Upper lobe of right lung (tissue), 1 donor: ENCODE measurements around the gene MRPL48. TPM values are rescaled to one million over a fixed set of nuclear protein-coding genes. Genes with fewer than 3 reads are reported as not detected.

Experiments used
- ATAC-seq: fragments of 200-7000 bp; cut with Tn5 transposase; one replicate; pipeline ENCODE4 v1.9.1; 2020; ENCODE audit warnings: mild to moderate bottlenecking, moderate library complexity
- DNase-seq: peaks from one replicate; pipeline ENCODE4 v3.0.0-alpha.2; 2020
- H3K27ac ChIP-seq: fragments of 200-600 bp; one replicate; pipeline ENCODE4 v1.8.0; 2022
- H3K27me3 ChIP-seq: fragments of 200-600 bp; one replicate; pipeline ENCODE4 v1.8.0; 2022; ENCODE audit warnings: mild to moderate bottlenecking
- H3K36me3 ChIP-seq: fragments of 200-600 bp; one replicate; pipeline ENCODE4 v1.8.0; 2022
- H3K4me1 ChIP-seq: fragments of 200-600 bp; one replicate; pipeline ENCODE4 v1.8.0; 2022
- H3K4me3 ChIP-seq: fragments of 200-600 bp; one replicate; pipeline ENCODE4 v1.8.0; 2022; ENCODE audit warnings: mild to moderate bottlenecking
- H3K9me3 ChIP-seq: fragments of 200-600 bp; one replicate; pipeline ENCODE4 v1.8.0; 2022
- CTCF ChIP-seq: fragments of 200-600 bp; IDR thresholded peaks from one replicate; pipeline ENCODE4 v1.8.0; 2022; ENCODE audit warnings: antibody characterized with exemption
- intact Hi-C: fragments of 100-400 bp; cut with DNase I; formaldehyde crosslinking; loops from one replicate; pipeline ENCODE4 v1.11.0; 2022
- total RNA-seq: library from RNA; stranded (reverse); fragmentation: NEBNext Ultra II Directional; extraction: Animal tissue kit (Norgen Biotek cat#: 25700); gene quantifications from one replicate; pipeline ENCODE4 v1.2.1, GENCODE V29; 2021
- donor health status: DM: no; HTN: yes; CAD: no; lungs with severe emphysema.

The MRPL48 gene
- total RNA-seq, 1 donor from 2014 or later: 21.4 TPM

- DNase-seq (no peak), ATAC-seq (no peak)
- H3K27ac ChIP-seq: no peak overlapping the region
- H3K4me3 ChIP-seq: no peak overlapping the region
- no peaks in the 10 kb centered on the region for H3K9me3 ChIP-seq
- intact Hi-C loops: no loop called here
- no peaks in the 10 kb centered on the region for H3K27me3 ChIP-seq
- no peak for TF ChIP-seq CTCF
- peaks cover 38% of the 10 kb centered on the region for H3K36me3 ChIP-seq
- no peaks in the 10 kb centered on the region for H3K4me1 ChIP-seq
These were observed 105.4 kb downstream of the MRPL48 start for GRCh38 chr11:73893041-73893440.

- Histone ChIP-seq H3K27me3 (no peaks in the 10 kb centered on the region), H3K4me1 (no peaks in the 10 kb centered on the region), H3K27ac (no peak overlapping the region), H3K4me3 (no peak overlapping the region), H3K36me3 (peaks cover 36% of the 10 kb centered on the region), H3K9me3 (no peaks in the 10 kb centered on the region)
- DNase-seq: no peak
- intact Hi-C loops: no loop called here
- no peak for TF ChIP-seq CTCF
- no peak for ATAC-seq
These were observed 107.2 kb downstream of the MRPL48 start for GRCh38 chr11:73894725-73895335.

- Histone ChIP-seq H3K27ac (no peak overlapping the region), H3K4me1 (no peaks in the 10 kb centered on the region), H3K36me3 (peaks cover 36% of the 10 kb centered on the region), H3K9me3 (no peaks in the 10 kb centered on the region), H3K4me3 (no peak overlapping the region), H3K27me3 (no peaks in the 10 kb centered on the region)
- DNase-seq (no peak), ATAC-seq (no peak)
- intact Hi-C loops: no loop called here
- TF ChIP-seq CTCF: no peak
These were observed 114.6 kb downstream of the MRPL48 start for GRCh38 chr11:73902303-73902702.

- Histone ChIP-seq H3K4me1 (no peaks in the 10 kb centered on the region), H3K9me3 (no peaks in the 10 kb centered on the region), H3K4me3 (no peak overlapping the region), H3K36me3 (peaks cover 51% of the 10 kb centered on the region), H3K27me3 (no peaks in the 10 kb centered on the region), H3K27ac (no peak overlapping the region)
- peak; percentile 96 for ATAC-seq
- intact Hi-C loops: no loop called here
- no peak for TF ChIP-seq CTCF
- DNase-seq: no peak
These were observed 119.5 kb downstream of the MRPL48 start for GRCh38 chr11:73907191-73907590.

- H3K27me3 ChIP-seq: no peaks in the 10 kb centered on the region
- H3K36me3 ChIP-seq: peaks cover 78% of the 10 kb centered on the region
- no peak for ATAC-seq
- no peak overlapping the region for H3K27ac ChIP-seq
- no peak for DNase-seq
- intact Hi-C loops: no loop called here
- H3K9me3 ChIP-seq: no peaks in the 10 kb centered on the region
- H3K4me3 ChIP-seq: no peak overlapping the region
- no peak for TF ChIP-seq CTCF
- H3K4me1 ChIP-seq: no peaks in the 10 kb centered on the region
These were observed 124.4 kb downstream of the MRPL48 start for GRCh38 chr11:73912026-73912425.

GRCh38 chr11:73913472-73913871 lies 125.8 kb downstream of the MRPL48 start:
- no peak for ATAC-seq
- Histone ChIP-seq H3K4me3 (no peak overlapping the region), H3K36me3 (peaks cover 87% of the 10 kb centered on the region), H3K4me1 (no peaks in the 10 kb centered on the region), H3K27me3 (no peaks in the 10 kb centered on the region), H3K27ac (no peak overlapping the region), H3K9me3 (no peaks in the 10 kb centered on the region)
- TF ChIP-seq CTCF: no peak
- intact Hi-C loops: no loop called here
- DNase-seq: no peak
